RPMI8226 (cell line): ENCODE data around the gene HS6ST2.

Experiments used
- DNase-seq: peaks from one replicate; pipeline ENCODE4 v3.0.0-alpha.2; 2015

Gene HS6ST2

DNA sequence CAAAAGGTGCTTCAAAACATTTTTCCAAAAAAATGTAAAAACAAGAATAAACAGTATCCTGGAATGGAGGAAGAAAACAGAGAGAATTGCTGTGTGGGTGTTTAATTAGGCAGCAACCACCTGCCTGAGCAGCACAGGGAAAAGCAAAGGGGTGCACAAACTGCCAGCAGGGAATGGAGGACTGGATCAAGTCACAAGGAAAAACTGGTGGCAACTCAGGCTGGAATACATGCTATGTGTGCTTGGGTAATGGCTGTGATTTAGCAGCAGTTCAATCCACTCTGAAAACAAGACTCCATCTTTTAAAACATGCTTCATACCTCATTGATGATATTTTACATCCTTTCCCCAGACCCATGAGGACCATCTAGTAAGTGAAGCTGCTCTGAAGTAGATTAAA lies 179.5 kb downstream of the HS6ST2 start:
- no peak for DNase-seq

DNA sequence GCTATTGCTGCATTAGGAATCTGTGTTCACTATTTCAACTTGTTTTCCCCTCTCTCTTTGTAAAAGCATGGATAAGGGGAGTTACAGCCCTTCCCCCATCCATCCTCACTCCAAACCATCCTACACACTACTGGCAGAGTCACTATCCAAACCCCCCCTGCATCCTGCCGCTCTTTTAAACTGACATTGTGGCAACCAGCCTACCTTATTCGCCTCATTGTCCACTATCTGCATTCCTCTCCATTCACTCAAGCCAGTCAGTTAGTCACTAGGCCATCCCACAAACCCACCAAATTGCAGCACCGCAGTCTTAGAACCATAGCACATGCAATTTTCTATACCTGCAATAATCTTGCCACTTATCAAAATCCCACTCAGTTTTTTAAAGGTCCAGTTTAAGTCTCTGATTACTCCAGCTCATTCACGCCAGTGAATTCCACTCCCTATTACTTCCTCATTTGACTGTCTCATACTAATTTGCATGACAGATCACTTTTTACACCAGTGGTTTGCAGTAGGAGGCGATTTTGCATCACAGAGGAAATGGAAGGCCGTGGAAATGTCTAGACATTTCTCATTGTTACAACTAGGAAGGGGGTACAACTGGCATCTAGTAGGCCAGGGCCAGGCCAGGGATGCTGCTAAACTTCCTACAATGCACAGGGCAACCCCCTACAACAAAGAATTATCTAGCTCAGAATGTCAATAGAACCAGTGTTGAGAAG lies 181.8 kb downstream of the HS6ST2 start:
- DNase-seq: no peak

DNA sequence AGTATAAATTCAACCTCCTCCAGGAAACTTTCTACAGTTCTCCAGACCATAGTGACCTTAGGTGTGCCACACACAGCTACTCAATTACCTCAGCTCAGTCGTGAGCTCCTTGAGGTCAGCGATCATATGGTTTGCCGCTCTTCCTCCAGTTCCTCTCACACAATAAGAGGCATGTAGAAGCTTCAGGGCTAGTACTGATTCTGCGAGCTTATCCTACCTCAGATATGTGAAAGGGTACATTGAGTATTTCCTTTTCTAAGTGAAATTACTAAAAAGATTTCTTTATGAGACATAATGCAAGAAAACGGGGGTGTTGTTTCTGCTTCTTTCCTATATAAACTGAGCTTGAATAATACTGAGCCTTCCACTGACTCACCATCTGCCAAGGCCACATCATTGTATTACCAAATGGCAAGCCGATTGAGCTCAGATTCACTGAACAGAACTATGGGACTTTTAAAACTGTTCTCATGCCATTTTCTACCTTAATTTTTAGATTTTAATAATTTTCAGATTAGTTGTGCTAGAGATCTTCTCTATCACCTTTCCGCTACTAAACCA lies 183.1 kb downstream of the HS6ST2 start:
- DNase-seq: no peak

DNA sequence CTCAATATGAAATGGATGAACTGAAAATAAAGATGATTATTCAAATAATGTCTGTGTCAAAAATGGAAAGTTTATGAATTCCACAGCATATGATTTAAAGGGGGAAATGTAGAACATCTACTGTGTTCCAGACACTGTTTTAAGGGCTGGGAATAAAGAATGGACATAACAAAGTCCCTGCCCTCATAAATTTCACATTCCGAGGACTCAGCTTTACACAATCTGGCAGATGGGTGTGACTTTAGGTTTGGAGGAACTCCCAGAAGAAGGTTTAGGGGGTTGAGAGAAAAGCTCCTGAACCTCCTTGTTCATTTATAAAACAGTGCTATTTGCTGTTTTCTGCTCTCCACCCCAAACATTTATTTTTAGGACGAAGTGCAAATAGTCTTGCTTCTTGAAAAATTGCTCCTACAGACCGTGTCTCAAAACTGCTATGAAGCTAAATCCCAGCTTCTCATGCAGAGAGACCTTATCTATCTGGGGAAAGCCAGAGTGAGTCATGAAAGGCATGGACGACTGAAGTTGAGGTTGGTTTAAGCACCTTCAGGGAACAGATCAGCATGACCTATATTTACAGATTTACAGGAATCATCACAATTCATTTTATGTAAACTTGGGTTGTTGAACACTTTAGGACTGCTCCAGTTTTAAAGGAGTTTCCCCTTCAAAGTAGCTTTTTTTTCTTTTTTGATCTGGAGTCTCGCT lies 184.3 kb downstream of the HS6ST2 start:
- DNase-seq: no peak

DNA sequence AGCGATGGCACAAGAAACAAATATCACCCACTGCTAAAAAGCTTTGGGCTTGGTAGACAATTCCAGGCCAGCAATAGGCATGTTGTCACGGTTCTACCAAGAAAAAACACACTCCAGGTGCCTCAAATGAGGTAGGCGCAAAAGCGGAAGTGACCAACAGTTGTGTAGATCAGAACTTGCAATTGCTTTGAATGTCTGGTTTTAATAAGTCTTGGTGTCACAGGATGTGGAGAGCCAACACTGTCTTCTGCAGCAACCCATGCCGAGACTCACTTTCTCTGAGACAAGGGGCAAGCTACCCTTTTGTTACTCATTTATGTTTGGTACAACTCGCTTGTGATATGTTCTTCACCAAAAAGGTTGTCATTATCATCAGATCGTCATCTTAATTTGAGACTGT lies 188.8 kb downstream of the HS6ST2 start:
- no peak for DNase-seq

DNA sequence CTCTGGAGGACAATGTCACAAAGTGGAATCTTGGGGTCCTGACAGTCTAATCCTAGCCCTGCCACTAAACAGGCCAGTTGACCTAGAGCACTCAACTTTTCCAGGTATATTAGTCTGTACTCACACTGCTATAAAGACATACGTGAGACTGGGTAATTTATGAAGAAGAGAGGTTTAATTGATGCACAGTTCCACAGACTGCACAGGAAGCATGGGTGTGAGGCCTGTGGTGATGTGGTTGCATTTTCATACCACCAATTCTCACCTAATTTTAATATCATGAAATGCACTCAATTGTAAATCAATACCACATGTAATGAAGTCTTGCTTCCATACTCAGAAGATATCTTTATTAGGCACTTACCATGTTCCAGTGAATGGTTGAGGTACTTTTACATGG lies 192.0 kb downstream of the HS6ST2 start:
- no peak for DNase-seq

DNA sequence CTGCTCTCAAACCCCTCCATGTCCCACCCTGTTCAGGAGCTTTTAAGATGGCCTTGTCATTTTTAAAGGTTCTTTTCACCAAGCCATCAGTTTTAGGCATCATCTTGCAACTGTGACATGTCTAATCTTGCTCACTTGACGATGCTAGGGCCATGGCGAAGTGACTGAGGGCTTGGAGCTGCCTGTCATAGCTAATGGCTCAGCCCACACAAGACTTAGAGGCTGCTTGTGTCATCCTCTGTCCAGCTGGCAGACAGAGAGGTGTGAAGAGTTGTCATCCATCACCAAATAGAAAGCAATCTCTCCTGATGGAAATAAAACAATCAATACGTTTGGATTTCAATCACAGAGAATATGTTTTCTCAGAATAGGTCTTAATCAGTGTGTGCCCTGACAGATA lies 194.9 kb downstream of the HS6ST2 start:
- DNase-seq: no peak

DNA sequence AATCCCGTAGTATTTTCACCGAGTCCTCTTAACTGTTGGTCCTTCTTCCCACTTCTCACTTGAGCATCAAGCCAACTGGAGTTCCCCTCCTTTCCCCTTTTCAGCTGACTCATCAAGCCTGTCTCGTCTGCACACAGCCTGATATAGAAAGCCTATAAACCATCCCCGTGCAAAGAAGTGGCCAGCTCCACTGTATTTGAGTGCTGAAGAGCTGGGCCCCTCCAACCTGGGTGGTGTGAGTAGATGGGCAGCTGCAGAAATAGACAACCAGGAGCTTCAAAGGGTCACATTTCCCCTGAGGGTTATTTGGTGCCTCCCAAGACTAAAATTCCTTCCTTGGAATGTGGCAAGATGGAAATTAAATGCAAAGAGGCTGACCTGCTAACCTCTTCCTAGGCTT lies 199.7 kb downstream of the HS6ST2 start:
- DNase-seq: no peak

DNA sequence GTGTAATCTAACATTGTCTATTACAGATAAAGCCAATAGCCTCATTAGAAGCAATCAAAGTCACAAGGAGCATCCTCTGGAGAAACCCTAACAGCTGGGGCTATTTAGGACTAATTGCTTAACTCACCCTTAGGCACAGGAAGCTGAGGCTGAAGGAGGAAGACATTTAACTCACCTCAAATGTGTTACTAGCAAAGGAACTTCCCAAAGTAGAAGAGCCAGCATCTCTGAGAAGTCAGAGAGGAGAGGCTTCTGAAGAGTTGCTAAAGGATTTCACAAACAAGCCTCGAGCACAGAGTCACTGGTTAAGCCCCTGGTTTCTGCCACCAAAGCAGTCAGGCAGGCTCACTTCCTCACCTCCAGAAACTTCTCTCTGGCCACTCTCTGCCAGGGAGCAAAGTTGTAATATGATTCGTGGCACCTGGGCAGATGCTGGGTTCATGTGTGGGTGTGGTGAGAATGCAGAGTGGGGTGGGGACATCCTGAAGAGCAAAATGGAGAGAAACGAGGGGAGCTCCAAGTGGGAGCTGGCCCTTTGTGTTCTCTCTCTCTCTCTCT lies 201.3 kb downstream of the HS6ST2 start:
- DNase-seq: no peak

DNA sequence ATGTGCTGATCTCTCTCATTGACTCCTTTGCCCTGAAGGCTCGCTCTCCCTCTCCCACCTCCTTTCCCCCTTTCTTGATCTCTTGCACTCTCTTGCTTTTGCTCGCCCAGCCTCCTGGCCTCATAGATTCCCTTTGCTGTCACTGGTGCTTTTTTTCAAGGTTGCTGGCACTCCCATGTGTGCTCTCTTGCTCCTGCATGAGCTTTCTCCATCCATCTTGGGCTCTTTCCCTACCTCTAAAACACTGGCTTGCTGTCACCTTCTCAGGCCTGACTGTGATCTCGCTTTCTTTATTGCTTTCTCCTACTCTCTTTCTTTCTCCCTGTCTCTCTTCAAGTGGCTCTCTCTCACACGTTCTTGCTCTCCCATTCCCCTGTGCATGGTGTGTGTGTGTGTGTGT lies 202.0 kb downstream of the HS6ST2 start:
- no peak for DNase-seq

DNA sequence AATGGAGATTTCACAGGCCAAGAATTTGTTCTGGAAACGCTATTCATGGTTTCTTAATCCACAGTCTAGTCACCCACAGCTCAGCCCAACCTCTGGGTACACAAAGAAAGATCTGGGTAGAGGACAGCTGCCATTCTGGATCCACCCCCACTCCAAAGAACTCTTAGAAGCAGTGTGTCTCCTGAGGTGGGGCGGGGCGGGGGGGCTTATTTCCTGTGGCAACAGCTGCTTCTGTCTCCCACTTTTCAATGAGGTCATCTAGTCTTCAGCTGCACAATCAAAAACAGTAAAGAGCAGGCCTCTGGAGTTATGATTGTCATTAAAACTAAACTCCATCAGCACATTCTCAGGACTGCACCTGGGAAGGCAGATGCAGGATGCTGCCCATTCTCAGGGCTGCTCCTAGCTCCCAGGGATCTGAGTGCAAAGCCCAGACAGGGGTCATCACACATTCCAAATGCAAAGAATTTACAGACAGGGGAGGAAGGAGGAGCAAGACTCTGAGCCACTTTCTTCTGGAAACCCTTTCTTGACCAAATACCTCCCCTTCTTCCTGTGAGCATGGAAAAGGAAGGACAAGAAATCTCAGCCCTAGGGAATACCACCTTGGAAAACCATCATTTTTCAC lies 207.3 kb downstream of the HS6ST2 start:
- no peak for DNase-seq

DNA sequence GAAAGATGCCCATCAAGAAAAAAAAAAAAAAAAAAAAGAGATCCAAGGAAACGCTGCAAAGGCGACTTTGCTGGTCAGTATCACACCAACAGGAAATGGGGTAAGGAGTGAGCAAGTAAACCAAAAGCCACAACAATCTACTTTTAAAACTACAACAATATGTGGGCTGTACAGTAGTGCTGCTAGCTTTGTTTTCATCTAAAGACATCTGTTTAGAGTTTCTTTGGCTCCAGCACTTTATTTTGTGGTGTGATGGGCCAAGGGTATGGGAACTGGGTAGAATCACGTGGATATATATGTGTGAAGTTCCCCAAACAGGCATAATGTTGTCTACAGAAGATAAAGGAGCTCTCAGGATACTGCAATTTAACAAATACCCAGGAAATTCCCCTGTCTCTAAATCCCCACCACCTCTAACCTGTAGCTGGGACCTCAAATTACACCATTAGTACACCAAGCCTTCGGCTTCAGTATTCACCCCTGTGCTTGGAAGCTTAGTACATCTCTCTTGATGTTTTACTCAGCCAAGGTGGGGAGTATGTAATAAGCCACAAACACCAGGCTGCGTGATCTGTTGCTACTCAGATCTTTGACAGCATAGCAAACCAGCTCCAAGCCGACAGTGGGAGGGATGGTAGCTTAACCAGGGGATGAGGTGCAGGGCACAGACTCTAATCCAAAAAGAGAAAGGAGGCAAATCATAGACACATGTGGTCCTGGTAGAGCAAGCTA lies 207.9 kb downstream of the HS6ST2 start:
- no peak for DNase-seq

DNA sequence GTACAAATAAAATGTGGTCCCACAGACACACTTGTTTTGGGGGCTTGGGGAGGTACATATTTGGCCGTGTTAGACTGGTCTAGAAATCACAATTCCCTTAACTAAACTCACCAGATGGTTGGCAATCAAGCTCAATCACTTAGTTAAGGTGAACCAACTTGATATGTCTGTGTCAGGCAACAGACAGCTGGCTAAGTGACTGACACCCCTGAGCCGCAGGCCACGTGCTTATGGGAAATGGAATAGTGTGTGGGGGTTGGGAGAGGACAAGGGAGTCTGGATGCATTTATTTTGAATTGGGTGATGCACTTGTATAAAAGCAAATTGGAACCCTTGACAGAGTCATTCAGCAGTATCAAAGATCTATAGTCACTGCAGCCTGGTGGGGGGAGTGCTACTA lies 209.0 kb downstream of the HS6ST2 start:
- no peak for DNase-seq

DNA sequence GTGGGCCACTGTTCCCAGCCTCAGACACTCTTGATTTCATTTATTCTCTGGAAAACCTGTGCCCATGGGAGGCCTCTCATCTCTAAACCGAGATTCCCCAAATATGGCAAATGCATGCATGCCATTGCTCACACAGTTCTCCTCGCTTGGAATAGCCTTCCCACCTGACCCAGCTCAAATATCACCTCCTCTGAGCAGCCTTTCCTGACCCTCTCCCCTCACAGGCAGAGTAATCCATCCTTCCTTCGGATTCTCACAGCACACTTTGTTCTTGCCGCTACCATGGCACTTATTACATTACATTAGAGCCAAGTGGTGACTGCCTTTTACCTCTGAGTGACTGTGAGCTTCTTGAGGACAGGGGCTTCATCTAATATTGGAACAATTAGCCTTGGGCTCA lies 209.5 kb downstream of the HS6ST2 start:
- no peak for DNase-seq

DNA sequence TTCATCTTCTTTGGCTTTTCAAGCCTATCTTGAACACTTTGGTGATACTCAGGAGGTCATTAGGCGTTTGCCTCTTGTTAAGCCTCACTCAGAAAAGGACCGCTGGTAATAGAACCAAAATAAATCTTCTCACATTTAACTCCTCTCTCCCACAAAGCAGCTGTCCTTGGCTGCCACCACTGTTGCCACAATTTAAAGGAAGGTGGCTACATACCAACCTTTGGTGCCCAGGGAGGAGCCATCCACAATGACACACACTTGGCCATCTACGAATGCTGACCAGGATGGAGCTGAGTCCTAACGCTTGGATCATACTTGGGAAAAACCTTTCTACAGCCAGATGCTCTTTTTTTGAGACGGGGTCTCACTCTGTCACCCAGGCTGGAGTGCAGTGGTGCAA lies 210.2 kb downstream of the HS6ST2 start:
- no peak for DNase-seq

DNA sequence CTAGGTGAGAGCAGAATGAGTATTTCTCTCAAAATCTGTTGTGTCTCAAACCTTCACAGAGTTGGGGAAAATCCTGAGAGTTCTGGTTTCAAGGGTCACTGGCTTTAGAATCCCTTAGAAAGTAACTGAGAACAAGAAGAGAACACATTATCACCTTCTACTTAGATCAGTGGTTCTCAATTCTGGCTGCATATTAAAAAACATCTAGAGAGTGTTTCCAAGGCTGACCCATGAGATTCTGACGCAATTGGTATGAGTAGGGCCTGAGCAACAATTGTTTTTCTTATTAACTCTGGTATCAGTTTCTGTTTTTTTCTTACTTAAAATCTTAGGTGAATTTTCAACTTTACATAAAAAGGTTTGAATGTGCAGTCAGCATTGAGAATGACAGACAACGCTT lies 212.8 kb downstream of the HS6ST2 start:
- no peak for DNase-seq

DNA sequence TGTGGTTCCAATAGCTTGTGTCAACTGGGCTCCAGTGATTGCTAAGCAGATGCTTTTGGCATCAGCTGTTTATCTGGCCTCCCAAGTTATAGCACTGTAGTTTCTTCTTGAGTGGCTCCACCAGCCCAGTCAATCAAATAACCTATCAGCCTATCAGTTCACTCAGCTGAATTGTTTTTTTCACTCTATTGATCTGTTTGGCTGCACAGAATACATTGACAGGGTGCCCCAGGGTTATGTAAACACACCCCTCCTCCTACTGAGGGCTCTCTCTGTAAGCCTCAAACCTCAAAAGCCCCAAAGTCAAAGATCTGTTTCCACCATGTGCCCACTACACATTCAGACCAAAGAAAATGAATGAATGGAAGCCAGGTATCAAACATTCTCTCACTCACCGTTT lies 214.0 kb downstream of the HS6ST2 start:
- DNase-seq: no peak

DNA sequence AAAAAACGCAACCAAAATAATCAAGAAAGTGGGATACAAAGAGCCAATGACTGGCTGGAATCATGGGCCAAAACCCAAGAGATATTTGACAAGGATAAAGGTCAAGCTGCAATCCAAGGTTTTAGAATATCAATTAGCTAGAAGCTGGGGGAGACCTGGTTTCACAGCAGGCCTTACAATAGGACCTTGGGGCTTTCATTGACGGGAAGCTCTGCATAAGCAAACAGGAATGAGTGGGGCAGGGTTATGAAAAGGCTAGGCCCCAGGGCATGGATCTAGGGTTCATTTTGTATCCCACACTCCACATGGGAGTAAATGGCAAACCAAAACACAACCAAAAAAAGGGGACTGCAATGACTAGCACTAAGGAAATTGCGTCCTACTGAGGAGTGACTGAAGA lies 215.3 kb downstream of the HS6ST2 start:
- no peak for DNase-seq

DNA sequence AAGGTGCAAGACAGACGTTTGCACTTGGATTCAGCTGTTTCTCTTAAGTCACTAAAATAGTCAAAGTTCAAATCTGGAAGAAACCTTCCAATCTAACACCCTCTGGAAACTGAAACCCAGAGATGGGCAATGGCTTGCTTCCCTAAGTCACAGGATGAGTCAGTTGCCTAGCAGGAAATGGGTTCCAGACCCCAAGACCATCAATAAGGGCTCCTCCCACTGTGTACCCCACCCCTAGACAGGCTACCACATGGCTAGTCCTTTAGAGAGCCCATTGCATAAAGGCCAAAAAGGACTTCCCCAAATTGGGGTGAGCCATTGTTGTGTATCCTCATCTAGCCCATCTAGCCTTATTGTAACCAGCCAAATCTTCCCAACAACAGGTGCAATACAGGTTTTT lies 216.2 kb downstream of the HS6ST2 start:
- no peak for DNase-seq

DNA sequence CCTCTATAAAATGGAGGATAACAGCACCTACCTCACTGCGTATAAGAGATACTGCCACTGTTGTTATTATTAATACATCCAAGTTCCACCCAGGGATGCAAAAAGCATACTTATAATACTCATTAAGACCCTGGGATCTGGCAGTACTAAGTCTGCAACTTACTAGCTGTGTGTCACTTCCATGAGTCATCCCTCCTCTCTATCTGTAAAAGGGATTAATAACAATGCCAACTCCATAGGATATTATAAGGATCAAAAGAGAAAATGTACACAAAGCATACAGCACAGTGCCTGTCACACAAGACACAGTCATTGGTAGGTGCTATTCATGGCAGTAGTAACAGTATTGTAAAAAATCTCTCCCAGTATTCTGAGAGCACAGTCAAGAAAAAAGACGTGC lies 216.7 kb downstream of the HS6ST2 start:
- no peak for DNase-seq

DNA sequence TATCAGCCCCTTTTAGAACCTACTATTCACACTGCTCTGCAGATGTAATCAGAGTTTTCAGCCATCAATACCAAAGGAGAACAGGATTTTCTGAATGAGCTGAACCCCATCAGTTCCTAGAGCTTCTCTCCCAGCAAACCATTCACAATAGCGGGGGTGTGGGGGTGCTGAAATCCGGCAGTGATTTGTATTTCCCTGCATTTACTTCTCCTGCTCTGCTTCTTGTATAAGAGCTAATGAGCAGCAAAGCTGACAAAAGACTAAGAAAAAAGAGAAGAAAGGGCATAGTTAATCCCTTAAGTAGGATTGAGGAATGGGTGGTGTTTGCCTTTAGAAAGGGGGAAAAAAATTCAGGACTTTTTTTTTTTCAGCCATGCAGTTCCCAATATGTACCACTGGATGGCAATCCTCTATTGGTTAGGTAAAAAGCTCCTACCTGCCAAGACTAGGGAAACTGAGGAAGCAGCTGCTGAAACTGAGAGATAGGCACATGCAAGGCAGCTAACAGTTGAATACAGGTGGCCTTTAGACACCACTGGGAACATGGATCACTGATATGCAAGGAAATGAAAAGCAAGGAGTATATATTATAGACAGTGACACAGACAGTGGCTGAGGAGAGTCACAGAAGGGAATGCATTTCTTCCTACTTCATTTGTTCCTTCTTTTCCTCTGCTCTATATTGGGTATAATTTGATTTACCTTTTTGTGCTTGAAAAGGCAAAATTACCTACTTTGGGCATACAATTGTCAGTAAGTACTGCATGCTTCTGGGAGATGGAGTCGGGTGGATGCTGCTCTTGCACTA lies 217.9 kb downstream of the HS6ST2 start:
- DNase-seq: no peak

DNA sequence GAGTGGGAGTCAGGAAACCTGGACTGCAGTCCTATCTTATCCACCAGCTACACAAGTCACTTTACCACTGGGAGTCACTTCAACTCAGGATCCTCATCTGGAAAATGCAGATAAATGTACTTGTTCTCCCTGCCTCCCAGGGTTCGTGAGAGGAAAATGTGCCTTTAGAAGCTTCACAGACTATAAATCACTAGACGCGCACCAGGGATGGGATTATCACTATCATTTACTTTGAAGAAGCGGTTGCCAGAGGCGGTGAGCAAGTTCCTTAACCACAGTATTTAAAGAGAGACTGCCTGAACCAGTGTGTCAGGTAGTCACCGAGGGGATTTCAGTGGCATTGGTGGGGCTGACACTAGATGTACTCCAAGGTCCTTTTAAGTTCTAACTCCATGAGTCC lies 219.5 kb downstream of the HS6ST2 start:
- no peak for DNase-seq
